HAP-1 (cell line): ENCODE measurements around the gene HNRNPM.

Experiments used
- DNase-seq, 2 experiments: peaks; one replicate each; pipeline ENCODE4 v3.0.0-alpha.2; 2016 to 2020; ENCODE audit warnings: low spot score in 2 of 2
- H3K27me3 ChIP-seq: fragments of 250-450 bp; sonication (Bioruptor Pico); 2 replicates; pipeline ENCODE4 v1.5.1; 2020; ENCODE audit warnings: low read depth, mild to moderate bottlenecking, moderate library complexity
- H3K36me3 ChIP-seq: fragments of 250-450 bp; sonication (Bioruptor Pico); replicated peaks from 2 replicates; pipeline ENCODE4 v1.5.1; 2020; ENCODE audit warnings: mild to moderate bottlenecking
- H3K4me1 ChIP-seq: fragments of 250-450 bp; sonication (Bioruptor Pico); 2 replicates; pipeline ENCODE4 v1.5.1; 2020; ENCODE audit warnings: mild to moderate bottlenecking
- H3K4me3 ChIP-seq: fragments of 250-450 bp; sonication (Bioruptor Pico); 2 replicates; pipeline ENCODE4 v1.5.1; 2020; ENCODE audit warnings: mild to moderate bottlenecking, moderate library complexity
- H3K9me3 ChIP-seq: fragments of 250-450 bp; sonication (Bioruptor Pico); 2 replicates; pipeline ENCODE4 v1.5.1; 2020; ENCODE audit warnings: mild to moderate bottlenecking, moderate library complexity
- in situ Hi-C: fragments of 300-500 bp; cut with MboI; formaldehyde crosslinking; loops from 3 replicates; pipeline ENCODE4 v1.14.3; 2020; ENCODE audit warnings: low sequenced_read_pairs, inconsistent platforms, mixed read lengths

HNRNPM gene

DNA sequence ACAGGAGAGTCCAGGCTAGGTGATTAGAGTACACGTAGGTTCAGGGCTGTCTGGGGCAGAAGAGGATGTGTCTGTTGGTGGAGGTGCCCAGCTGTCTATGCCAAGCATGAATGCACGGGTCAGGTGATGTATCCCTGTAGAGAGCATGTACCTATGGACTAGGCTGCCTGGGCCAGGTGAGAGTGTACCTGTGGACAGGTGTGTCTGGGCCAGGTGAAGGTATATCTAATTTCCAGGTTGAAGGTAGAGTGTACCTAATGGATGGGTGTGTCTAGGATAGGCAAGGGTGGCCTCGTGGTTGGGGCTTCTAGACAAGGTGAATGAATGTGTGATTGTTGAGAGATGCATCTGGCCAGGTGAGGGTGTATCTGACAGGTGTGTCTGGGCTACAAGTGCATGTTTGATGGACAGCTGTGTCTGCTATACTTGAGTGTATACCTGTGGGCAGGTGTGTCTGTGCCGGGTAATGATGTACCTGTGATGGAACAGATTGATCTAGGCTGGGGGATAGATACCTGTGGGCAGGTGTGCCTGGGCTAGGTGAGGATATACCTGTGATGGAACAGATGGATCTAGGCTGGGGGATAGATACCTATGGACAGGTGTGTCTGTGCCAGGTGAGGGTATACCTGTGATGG is 84.7 kb downstream of the HNRNPM start:
- Histone ChIP-seq H3K9me3 (no peaks in the 10 kb centered on the region), H3K36me3 (no peaks in the 10 kb centered on the region), H3K4me1 (no peaks in the 10 kb centered on the region), H3K4me3 (no peak overlapping the region), H3K27me3 (peaks cover 3% of the 10 kb centered on the region; the same call in 1 of the 2 replicates)
- in situ Hi-C loops = no loop called here
- no peak for DNase-seq

DNA sequence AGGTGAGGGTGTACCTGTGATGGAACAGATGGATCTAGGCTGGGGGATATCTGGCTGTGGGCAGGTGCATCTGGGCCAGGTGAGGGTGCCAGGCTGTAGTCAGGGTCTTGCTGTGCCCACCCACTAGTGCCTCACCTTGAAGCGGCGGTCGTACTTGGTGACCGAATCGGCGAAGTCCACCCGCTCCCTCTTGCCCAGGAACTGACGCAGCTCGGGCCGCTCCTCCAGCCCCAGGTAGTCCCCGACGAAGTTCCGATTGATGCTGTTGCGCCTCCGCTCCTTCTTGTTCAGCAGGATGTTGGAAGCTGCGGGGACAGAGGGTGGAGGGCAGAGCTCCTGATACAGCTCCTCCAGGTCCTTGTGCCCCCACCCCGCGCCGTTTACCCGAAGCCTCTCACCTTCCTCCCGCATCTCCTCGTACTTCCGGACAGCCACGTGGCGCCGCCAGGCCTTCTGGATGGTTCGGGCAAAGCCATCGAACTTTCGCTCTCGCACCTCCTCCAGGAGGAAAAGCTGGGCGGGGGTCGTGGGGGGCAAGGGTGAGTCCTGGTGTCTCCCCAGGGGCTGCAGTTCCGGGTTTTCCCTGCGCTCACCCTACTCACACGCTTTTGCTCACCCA is 85.4 kb downstream of the HNRNPM start:
- no peak for DNase-seq
- no peaks in the 10 kb centered on the region for H3K9me3 ChIP-seq
- H3K27me3 ChIP-seq = peaks cover 3% of the 10 kb centered on the region; the same call in 1 of the 2 replicates
- no peaks in the 10 kb centered on the region for H3K36me3 ChIP-seq
- in situ Hi-C loops = no loop called here
- H3K4me3 ChIP-seq = no peak overlapping the region
- no peaks in the 10 kb centered on the region for H3K4me1 ChIP-seq

DNA sequence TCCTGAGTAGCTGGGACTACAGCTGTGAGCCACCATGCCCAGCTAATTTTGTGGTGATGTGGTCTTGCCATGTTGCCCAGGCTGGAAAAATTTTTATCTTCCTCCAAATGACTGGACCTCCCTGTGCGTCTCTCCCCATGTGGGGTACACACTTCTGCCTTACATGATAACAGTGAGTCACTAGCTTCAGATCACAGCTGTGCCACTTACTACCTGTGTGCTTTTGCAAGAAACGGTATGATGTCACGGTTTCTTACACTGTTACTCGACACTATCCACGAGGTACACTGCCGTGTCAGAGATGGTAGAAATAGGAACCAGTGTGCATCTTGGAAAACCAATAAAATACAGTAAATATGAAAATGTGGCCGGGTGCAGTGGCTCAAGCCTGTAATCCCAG is 86.7 kb downstream of the HNRNPM start:
- Histone ChIP-seq H3K4me1 (no peaks in the 10 kb centered on the region), H3K27me3 (peaks cover 3% of the 10 kb centered on the region; the same call in 1 of the 2 replicates), H3K36me3 (no peaks in the 10 kb centered on the region), H3K9me3 (no peaks in the 10 kb centered on the region), H3K4me3 (no peak overlapping the region)
- DNase-seq = no peak
- in situ Hi-C loops = no loop called here

DNA sequence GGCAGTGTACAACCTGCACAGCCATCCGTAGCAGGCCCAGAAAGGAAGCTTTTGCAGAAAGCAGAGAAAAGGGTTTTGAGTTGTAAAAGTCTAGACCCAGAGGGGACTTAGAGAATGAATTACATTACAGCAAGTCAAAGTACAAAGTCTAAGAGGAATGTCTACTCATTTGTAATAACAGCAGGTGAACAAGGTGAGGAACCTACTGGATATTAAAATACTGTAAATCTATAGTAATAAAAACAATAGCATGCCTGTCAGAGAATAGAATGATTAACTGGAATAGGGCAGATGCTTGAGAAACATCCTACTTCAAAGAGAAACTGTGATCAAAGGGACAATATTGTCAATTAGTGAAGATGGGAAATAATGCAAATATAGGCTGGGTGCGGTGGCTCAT is 87.5 kb downstream of the HNRNPM start:
- Histone ChIP-seq H3K9me3 (no peaks in the 10 kb centered on the region), H3K27me3 (peaks cover 3% of the 10 kb centered on the region; the same call in 1 of the 2 replicates), H3K4me3 (no peak overlapping the region), H3K4me1 (no peaks in the 10 kb centered on the region), H3K36me3 (no peaks in the 10 kb centered on the region)
- in situ Hi-C loops = no loop called here
- DNase-seq = no peak

DNA sequence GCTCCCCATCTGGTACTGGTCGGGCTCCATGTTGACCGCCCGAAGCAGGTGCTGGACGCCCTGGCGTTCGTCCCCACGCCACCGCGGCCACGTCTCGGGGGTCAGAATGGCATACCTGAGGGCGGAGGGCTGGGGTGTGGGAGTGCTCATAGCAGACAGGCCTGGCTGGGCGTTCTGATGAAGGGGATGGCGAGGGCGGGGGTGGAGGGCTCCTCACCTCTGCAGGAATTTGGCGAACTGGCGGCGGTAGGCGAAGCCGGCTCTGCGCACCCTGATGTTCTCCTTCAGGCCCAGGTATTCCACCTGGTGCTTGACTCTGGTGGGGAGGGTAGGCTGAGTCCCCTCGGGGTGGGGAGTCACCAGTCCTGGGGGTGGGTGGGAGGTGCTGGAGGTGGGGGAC is 91.5 kb downstream of the HNRNPM start:
- in situ Hi-C loops = no loop called here
- H3K9me3 ChIP-seq = no peaks in the 10 kb centered on the region
- H3K4me3 ChIP-seq = no peak overlapping the region
- no peaks in the 10 kb centered on the region for H3K36me3 ChIP-seq
- H3K27me3 ChIP-seq = peaks cover 3% of the 10 kb centered on the region; the same call in 1 of the 2 replicates
- H3K4me1 ChIP-seq = no peaks in the 10 kb centered on the region
- no peak for DNase-seq

DNA sequence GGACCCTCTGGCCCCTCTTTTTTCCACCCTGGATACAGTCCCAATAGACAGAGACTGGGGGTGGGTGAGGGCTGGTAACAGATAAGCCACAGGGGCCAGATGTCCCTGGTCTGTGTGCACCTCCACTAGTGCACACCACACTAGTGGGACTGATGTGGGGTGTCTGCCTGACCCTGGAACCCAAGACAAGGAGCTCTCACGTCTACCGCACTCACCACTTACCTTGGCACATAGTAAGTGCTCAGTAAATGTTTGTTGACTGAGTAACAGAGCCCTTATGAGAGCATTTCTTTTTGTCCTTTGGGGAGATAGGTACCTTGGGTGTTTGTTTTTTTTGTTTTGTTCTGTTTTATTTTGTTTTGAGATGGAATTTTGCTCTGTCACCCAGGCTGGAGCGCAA is 92.3 kb downstream of the HNRNPM start:
- in situ Hi-C loops = no loop called here
- no peaks in the 10 kb centered on the region for H3K4me1 ChIP-seq
- DNase-seq = no peak
- H3K9me3 ChIP-seq = no peaks in the 10 kb centered on the region
- no peaks in the 10 kb centered on the region for H3K27me3 ChIP-seq
- no peaks in the 10 kb centered on the region for H3K36me3 ChIP-seq
- no peak overlapping the region for H3K4me3 ChIP-seq
